COLO668 (cell line): ENCODE results near the gene ACTN4.
"Not testable (repeated sequence)": the region's sequence is repeated elsewhere in the genome, so short reads cannot be mapped to it uniquely, and the experiment has no call there.

Experiments used
- DNase-seq: peaks from one replicate; lab custom pipeline; 2025; ENCODE audit not compliant: unreplicated experiment; lab: John Stamatoyannopoulos, UW

Gene ACTN4

DNA sequence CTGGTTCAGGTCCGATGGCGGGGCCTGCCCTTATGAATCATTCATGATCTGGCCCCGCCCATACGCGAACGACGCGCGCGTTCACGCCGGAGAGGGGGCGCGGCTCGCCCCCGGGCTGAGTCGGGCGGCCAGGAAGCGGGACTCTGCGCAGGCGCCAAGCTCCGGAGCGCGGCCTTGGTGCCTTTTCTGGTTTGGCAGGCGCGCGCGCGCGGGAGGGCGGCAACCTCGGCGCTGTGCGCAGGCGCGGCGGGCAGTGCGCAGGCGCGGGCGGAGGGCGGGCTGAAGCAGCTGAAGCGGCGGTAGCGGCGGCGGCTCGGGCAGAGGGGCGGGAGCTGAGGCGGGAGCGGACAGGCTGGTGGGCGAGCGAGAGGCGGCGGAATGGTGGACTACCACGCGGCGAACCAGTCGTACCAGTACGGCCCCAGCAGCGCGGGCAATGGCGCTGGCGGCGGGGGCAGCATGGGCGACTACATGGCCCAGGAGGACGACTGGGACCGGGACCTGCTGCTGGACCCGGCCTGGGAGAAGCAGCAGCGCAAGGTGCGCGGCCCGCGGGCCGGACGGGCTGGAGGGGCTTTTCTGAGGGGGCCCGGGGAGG lies at the start of gene ACTN4:
Gene ACTN4 (plus strand): TSS at position 282 of the 598 bp plus-strand sequence. CDS start 97 bp downstream, at position 379.
- DNase-seq, result peak; percentile 98

DNA sequence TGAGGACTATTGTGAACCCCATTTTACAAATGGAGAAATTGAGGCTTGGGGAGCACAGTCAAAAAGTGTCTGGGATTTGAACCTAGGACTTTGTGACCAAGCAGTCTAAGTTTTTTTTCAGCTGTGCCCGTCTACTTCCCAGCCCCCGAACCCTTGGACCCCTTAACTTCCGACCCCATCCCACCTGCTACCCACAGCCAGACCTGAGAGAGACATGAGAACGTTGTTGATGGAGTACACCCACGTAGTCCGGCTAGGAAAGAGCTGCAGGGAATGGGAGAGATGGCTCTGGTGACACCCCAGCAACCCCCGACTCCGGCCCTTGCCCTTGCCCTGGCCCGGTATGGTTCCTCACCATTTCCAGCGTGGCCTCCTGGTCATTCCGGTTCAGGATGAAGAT lies 47.7 kb upstream of the ACTN4 start:
- DNase-seq, result no peak

DNA sequence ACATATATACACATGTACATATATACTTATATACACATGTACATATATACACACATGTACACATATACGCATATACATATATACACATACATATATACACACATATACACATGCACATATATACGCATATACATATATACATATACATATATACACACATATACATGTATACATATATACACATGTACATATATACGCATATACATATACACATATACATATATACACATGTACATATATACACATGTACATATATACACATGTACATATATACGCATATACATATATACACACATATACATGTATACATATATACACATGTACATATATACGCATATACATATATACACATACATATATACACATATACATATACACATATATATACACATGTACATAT lies 44.6 kb upstream of the ACTN4 start:
- DNase-seq, result not testable (repeated sequence)

DNA sequence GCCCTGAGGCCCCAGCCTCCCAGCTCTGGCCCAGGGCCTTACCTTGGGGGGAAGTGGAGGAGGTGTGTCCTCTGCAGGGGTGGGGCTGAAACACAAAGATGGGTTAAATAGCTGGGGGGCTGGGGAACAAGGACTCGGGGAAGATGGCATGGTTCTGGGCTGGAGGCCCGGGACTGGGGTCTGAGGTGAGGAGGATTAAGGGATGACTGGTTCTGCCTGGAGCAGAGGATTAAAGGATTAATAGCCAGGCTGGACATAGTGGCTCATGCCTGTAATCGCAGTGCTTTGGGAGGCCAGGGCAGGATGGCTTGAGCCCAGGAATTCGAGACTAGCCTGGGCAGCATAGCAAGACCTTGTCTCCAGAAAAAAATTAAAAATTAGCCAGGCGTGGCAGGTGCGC lies 41.3 kb upstream of the ACTN4 start:
- no peak for DNase-seq

DNA sequence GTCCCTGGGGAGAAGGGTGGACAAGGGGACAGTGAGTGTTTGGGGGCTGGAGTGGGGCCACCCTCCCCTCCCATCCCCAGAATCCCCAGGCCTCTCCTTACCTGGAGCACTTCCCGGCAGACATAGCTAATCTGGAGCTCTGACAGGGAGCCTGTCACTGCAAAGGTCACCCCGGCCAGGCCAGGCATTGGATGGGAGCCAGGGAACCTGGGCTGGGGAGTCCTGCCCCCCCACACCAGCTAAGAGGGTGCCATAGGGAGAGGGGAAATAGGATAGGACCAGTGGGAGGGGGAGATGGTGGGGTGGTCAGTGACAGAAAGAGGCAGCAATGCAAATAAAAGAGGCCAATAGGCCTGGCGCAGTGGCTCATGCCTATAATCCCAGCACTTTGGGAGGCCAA lies 33.2 kb upstream of the ACTN4 start:
- no peak for DNase-seq

DNA sequence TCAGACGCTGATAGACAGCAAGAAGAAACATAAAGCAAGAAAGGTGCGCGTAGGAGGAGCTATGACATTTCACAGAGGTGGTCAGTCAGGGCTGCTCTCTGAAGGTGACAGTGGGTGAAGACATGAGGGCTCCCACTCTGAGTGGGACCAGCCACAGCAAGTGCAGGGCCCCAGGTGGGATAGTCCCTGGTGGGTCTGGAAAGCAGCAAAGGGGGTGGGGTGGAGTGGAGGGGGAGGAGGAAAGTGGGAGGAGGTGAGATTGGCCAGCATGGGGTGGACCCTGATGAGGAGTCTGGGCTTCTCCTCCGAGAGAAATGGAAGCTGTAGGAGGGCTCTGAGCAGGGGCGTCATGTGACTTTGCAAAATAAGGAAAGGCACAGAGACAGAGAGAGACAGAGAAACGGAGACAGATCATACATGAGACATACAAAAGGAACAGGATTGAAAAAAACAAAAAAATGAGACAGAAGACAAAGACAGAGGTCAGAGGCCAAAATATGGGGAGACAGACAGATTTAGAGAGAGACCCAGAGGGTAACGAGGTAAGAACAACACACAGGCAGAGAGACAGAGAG lies 32.4 kb upstream of the ACTN4 start:
- no peak for DNase-seq

DNA sequence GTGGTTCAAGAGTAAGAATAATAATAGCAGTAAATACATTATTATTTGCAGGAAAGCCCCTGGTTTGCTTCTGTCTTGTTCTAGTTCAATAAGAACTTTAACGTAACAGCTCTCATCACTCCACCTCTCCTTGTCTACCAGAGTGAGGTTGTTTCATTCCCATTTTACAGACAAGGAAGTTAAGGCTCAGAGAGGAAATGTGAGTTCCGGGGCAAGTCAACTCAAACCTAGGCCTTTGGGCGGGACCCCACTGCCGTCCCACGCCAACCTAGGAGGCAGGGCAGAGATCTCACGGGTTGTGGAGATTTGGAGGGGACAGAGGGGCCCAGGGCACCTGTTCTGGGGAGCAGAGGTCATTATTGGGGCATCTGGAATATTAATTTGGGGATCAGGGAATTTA lies 31.2 kb upstream of the ACTN4 start:
- no peak for DNase-seq

DNA sequence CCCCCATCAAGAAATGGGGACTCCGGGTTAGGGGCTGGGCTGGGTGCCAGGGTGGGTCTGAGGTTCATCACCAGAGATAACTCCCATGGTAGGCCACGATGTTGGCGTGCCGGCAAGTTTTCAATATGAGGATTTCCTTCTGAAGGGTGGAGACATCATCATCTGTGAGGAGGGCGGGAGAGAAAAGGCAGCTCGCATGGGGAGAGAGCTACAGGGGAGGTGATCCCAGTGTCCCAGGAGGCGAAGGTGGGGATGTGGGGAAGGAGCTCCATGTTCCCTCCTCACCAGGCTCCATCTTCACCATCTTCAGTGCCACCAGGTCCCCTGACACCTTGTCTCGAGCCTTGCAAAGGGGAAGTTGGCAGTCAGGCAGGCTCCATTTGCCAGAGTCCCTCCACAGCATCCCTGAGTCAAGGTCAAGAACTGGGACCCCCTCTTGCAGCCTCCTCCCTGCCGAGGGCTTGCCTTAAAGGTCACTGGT lies 30.1 kb upstream of the ACTN4 start:
- no peak for DNase-seq

DNA sequence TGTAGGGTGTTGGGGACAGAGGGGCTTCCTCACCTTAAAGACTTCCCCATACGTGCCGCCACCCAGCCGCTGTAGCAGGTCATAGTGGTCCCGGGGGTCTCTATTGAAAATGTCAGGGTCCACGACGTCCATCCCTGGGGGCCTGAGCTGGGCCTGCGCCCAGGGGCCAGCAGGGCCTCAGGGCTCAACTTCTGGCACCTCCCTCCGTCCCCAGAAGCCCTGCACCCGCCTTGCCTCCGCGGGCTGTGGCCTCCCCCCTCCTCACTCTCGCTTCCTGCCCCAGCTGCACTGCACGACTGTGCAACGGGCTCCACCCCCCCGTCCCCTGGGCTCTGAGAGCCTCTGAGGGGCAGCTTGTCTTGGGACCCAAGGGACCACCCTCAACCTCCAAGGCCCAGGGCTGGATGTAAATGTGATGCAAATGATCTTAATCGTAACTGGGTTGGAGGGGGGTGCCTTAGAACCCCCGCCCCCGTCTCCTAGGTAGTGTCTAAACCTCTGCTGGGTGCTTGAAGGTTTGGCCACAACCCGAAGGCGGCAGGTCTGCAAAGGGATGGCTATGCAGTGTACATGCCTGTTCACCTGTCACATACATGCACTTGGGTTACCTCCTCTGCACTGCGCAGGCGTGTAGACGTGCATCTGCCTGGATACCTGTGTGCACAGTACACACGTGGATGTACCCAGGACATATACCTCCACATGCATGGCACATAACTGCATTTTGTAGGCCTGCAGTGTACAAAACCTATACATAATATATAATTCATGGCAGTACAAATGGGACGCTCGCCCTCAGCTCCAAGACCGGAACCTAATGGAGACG lies 29.5 kb upstream of the ACTN4 start, which contains the start of gene MAP4K1:
Gene MAP4K1 (minus strand): TSS at position 190 of the 826 bp plus-strand sequence. CDS start 58 bp downstream, at position 132.
- peak; percentile 70 for DNase-seq

DNA sequence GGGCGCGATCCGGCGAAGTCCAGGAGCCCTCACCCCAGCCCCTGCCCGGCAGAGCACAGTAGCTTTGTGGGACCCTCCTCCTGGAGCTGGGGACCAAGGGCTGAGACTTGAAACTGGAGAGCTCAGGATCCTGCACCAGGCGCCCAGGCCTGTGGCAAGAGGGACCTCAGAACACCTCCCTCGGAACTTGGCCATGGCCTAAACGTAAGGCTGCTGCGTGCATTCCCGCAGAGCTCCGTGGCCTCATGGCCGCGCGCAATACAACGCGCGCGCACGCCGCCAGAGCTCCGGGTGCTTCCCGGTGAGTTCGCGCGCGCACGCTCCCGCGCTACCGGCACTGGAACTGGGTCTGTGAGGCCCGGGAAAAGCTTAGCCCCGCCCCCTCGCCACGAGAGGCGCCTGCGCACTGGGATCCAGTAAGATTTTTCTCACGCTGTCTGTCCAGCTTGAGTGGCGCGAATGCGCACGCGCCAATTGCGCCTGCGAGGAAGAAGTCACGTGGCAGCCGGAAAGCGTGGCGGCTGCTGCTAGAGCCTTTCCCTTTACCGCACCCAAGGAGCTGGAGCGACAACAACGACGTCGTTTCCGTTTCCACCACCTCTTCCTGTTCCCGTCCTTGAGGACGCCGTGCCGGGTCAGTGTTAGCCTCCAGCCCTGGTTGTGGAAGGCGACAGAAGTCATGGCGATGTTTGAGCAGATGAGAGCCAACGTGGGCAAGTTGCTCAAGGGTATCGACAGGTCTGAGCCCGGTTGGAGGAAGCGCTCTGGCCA lies 28.7 kb upstream of the ACTN4 start, which contains the start of gene EIF3K:
Gene EIF3K (plus strand): TSS at position 599 of the 771 bp plus-strand sequence. CDS start 81 bp downstream, at position 680.
- DNase-seq, result peak; percentile 99

DNA sequence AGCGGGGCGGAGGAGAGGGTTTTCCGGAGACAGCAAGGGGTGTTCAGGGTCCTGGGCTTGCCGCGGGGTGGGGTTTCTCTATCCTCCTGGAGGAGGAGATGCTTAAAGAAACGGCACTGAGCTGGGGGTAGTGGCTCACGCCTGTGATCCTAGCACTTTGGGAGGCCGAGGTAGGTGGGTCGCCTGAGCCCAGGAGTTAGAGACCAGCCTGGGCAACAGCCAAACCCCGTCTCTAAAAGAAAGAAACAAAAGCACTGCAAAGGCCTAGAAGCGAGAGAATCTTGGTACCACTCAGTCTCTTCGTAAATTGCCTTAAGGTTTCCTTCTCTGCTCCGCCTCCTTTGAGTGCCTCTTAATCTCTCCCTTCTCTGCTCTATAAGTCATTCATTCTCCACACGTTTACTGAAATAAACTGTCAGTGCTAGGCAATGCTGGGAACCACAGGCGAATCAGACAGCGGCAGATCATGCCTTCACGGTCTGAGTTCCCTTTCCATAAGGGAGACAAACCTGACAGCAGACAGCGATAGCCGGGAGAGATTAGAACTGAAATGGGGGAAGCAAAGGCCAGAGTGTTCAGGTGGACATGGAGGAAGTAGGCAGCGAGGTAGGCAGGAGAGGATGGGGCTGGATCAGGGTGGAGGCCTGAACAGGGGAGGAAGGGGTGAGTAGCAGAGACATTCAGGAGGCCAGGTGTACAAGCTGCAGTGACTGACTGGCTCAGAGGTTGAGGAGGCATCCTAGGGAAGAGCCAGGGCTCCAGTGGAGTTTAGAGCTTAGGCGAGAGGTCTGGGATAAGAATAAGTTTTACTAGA lies 27.9 kb upstream of the ACTN4 start:
- DNase-seq, result no peak

DNA sequence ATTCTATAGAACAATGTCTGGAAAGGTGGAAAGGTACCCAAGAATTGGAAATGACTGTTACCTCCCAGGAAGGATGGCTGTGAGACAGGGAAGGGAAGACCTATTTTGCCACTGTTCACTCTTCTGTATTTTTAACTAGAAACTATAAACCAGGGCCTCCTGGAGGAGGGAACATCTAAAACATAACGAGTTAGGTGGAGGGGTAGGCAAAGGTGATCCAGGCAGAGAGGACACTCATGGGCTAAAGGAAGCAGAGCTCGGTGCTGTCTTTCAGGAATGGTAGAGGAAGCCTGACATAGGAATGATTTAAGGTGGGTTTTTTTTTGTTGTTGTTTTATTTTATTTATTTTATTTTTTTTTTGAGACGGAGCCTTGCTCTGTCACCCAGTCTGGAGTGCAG lies 22.6 kb upstream of the ACTN4 start:
- no peak for DNase-seq

DNA sequence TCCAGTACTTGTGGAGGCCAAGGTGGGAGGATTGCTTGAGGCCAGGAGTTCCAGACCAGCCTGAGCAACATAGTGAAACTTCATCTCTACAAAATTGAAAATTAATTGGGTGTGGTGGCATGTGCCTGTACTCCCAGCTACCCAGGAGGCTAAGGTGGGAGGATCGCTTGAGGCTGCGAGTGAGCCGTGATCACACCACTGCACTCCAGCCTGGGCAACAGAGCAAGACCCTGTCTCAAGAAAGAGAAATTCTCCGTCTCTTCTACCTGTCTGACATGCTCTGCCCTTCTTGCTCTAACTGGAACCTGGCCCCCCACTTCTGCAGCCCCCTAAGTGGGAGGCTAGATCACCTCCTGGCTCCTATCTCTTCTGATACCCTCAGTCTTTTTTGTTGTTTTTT lies 21.0 kb upstream of the ACTN4 start:
- no peak for DNase-seq

DNA sequence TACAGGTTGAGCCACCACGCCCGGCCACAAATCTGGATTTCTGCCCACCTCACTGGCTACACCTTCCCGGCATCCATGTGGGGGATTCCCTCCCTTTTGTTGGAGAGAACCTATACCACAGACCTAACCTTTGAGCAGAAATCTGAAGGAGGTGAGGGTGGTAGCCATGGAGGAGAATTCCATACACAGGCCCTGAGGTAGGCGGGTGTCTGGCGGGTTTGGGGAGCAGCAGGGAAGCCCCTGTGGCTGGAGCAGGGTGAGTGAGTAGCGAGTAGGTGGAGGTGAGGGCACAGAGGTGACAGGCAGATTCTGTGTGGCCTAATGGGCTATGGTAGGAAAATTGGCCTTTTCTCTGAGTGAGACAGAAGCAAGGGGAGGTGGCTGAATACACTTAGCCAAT lies 17.9 kb upstream of the ACTN4 start:
- no peak for DNase-seq

DNA sequence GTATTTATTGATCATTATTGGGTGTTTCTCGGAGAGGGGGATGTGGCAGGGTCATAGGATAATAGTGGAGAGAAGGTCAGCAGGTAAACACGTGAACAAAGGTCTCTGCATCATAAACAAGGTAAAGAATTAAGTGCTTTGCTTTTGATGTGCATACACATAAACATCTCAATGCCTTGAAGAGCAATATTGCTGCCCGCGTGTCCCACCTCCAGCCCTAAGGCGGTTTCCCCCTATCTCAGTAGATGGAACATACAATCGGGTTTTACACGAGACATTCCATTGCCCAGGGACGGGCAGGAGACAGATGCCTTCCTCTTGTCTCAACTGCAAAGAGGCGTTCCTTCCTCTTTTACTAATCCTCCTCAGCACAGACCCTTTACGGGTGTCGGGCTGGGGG lies 16.1 kb upstream of the ACTN4 start:
- not testable (repeated sequence) for DNase-seq

DNA sequence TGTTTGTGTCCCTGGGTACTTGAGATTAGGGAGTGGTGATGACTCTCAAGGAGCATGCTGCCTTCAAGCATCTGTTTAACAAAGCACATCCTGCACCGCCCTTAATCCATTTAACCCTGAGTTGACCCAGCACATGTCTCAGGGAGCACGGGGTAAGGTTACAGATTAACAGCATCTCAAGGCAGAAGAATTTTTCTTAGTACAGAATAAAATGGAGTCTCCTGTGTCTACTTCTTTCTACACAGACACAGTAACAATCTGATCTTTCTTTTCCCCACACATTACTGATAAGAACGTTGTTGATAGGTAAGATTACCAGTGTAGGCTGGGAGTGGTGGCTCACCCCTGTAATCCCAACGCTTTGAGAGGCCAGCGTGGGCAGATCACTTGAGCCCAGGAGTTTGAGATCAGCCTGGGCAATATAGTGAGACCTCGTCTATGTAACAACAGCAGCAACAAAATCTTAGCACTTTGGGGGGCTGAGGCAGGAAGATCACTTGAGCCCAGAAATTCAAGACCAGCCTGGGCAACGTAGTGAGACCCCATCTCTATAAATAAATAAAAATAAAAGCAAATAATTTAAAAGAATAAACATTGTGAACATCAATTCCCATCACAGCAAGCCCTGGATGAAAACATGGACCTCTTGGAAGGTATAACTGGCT lies 15.5 kb upstream of the ACTN4 start:
- DNase-seq, result not testable (repeated sequence)

DNA sequence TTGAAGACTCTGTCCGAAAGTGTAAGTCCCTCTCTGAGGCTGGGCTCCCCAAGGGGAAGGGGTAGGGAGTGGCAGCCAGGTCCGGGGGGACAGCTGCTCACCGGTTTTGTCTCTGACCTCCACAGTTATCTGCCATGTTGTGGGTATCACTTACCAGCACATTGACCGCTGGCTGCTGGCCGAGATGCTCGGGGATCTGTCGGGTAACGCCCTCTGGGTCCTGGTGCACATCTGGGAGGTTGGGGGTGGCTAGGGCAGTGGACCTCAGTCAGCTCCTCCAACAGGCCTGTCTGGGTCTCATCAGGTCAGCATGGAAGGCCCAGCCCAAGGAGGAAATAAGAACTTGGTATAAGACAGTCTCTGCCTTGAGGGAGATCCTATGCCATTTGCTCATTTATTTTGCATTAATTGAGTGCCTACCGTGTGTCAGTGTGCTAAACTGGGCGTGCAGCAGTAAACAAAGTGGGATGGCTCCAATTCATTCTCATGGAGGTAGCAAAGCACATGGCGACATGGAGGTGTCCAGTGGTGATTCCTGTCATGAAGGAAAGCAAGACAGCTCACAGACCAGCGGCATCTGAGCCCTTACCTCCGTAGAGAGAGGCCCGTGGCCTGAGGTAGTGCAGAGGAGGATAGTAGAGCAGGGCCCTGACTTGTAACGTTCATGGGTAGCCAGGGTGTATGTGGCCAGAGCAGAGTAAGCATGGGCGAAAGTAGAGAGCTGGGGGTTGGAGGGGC lies 14.8 kb upstream of the ACTN4 start:
- no peak for DNase-seq

DNA sequence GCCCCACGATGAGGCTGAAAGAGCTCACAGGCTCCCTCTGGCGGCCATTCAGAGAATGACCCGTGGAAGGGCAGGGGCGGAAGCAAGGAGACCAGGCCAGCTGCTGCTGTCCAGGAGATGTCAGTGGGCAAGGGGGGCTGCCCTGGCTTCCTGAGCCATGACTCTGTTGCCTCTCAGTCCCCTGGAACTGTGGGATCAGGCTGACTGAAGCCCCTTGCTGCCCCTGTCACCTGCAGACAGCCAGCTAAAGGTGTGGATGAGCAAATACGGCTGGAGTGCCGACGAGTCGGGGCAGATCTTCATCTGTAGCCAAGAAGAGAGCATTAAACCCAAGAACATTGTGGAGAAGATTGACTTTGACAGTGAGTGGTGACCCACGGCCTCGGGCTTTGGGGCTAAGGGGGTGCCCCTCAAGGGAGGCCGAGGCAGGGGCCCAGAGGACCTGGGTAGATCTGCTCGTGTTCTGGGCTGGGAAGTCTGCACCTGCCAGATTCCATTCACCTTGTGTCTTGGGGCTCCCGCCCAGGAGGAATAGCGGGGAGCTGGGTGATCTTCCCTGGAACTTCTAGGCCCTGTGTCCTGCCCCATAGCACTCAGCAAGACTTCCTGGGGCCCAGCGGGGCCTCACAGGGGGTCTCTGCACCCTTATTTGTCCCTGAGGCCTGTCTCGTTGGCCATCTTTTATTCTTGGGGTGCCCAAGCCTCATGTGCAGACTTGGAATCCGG lies 12.5 kb upstream of the ACTN4 start:
- peak; percentile 63 for DNase-seq
